KOPT-K1 (cell line): ENCODE data around the gene FBLN2.

Experiments used
- H3K27ac ChIP-seq: fragments of 200-600 bp; sonication (generic); 2 replicates; pipeline ENCODE4 v1.5.1; 2016; ENCODE audit warnings: antibody characterized with exemption, mild to moderate bottlenecking, low read depth, low read length; ENCODE audit not compliant: poor library complexity, severe bottlenecking
- H3K36me3 ChIP-seq: fragments of 200-600 bp; sonication (generic); 2 replicates; pipeline ENCODE4 v1.5.1; 2017; ENCODE audit warnings: antibody characterized with exemption, mild to moderate bottlenecking, low read length, moderate library complexity; ENCODE audit not compliant: insufficient read depth
- H3K9me3 ChIP-seq: fragments of 200-600 bp; sonication (generic); 2 replicates; pipeline ENCODE4 v1.5.1; 2017; ENCODE audit warnings: antibody characterized with exemption, low read length, mild to moderate bottlenecking; ENCODE audit not compliant: insufficient read depth, poor library complexity, severe bottlenecking

FBLN2 gene

DNA sequence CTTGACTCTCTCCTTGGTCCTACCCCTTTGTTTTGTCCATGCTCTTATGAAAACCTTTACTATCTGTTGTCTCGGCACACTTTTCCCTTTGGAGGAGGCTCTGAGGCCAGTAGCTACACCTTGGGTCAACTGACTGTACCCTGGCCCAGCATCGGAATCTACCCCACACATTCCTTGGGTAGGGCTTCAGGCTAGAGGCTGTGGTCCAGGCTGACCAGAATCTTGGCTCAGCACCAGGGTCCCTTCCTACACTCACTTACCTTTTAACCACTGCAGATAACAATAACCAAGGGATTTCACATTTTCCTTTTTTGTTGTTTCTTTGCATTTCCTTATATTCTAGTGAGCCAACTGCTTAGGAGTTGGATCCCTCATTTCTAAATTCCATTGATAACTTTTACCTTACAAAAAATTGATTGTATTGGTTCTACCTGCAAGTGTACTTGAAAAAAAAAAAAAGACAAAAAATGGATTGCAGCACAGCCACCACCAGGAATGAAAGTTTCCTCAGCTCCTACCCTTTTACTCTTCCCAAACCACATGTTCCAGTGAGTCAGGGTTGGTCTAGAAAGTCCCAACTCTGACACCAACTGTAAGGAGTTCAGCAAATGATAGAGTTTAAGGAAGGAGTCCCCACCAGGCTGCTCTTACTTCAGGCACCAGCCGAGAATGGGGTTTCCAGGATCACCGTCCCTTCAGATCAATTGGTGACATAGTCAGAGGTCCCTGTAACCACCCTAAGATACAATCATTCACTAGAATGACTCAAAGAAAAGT lies 95.6 kb downstream of the FBLN2 start:
- no peaks in the 10 kb centered on the region for H3K36me3 ChIP-seq
- no peak overlapping the region for H3K27ac ChIP-seq
- no peaks in the 10 kb centered on the region for H3K9me3 ChIP-seq

- Histone ChIP-seq H3K27ac (no peak overlapping the region), H3K9me3 (no peaks in the 10 kb centered on the region), H3K36me3 (no peaks in the 10 kb centered on the region)
Observed at GRCh38 chr3:13645801-13646637, 97.1 kb downstream of the FBLN2 start.

- Histone ChIP-seq H3K36me3 (no peaks in the 10 kb centered on the region), H3K27ac (no peak overlapping the region), H3K9me3 (no peaks in the 10 kb centered on the region)
Observed at GRCh38 chr3:13647298-13648059, 98.6 kb downstream of the FBLN2 start.

GRCh38 chr3:13648060-13649001 lies 99.4 kb downstream of the FBLN2 start:
- no peaks in the 10 kb centered on the region for H3K36me3 ChIP-seq
- H3K27ac ChIP-seq: no peak overlapping the region
- no peaks in the 10 kb centered on the region for H3K9me3 ChIP-seq

DNA sequence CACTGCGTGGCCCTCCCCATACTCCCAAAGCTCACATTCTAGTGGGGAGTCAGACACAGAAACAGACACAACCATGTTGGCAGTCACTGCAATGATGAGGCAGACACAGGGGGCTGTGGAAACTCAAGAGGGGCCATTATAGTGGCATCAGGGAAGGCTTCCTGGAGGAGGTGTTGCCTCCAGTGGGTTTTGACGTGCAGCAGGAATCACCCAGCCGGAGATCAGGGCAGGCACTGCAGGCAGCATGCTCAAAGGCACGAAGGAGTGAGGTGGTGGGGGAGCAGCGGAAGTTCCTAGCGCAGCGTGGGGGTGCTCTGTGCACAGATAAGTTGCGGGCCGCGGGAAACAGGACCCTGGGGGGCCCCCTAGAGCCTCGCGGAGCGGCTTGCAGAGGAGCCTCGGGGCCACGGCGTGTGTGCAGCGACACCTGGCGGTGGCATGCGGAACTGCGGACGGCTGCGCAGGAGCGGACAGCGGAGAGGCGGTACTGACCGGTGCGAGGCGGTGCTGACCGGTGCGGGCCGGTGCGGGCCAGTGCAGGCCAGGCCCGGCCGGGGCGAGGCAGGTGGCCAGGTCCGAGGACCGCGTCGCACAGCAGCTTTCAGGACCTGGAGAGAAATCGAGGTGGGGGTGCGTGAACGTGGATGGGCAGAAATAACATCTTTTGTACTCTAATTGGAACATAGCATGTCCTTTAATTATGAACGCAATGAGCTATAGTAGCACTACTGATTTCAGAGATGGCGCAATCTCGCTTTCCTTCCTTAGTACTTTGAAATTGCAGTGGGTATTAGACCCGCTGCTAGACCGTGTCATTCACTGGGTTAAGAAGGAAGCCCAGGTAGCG lies 101.5 kb downstream of the FBLN2 start:
- H3K27ac ChIP-seq: no peak overlapping the region
- H3K9me3 ChIP-seq: no peaks in the 10 kb centered on the region
- no peaks in the 10 kb centered on the region for H3K36me3 ChIP-seq

DNA sequence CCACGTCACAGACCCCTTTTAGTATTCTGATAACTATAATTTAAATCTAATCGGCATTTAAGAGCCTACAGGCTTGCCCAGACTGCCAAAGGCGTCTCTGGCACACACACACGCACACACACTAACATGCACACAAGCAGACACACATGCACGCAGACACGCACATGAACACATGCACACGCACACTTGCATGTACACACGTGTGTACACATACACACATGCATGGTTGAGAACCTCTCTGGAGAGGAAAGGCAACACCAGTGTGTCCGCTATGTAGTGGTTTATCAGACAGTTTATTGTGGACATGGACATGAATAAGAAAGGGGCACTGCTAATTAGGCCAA lies 102.1 kb downstream of the FBLN2 start:
- H3K27ac ChIP-seq: no peak overlapping the region
- no peaks in the 10 kb centered on the region for H3K9me3 ChIP-seq
- H3K36me3 ChIP-seq: no peaks in the 10 kb centered on the region

DNA sequence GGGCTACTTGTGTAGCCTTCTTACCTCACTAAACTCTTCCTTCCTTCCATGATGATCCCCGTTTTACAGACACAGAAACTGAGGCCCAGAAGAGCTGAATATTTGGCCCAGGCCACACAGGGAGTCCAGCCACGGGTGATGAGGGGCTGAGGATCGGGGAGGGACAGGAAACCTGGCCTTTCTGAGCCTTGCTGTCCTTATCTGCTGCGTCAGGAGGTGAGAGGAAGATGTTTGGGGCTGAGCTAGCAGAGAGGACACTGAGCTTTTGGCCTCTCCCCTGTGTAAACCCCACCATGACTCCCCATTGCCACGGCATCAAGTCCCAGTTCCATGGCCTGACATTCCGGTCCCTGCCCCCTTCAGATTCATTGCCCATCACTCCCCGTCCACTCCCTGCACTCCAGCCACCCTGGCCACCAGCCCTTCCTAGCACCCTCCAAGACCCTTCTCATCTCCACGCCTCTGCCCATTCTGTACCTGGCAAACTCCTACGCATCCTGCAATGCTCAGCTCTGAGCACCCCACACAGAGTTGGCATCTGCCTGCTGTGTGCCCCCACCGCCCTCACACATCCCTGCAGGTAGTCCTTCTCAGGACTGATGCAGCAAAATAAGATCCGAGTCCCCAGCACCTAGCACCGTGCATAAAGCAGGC lies 103.0 kb downstream of the FBLN2 start:
- Histone ChIP-seq H3K9me3 (no peaks in the 10 kb centered on the region), H3K36me3 (no peaks in the 10 kb centered on the region), H3K27ac (no peak overlapping the region)

GRCh38 chr3:13652728-13653127 lies 103.8 kb downstream of the FBLN2 start:
- Histone ChIP-seq H3K27ac (no peak overlapping the region), H3K36me3 (no peaks in the 10 kb centered on the region), H3K9me3 (no peaks in the 10 kb centered on the region)

GRCh38 chr3:13653631-13654279 lies 104.8 kb downstream of the FBLN2 start:
- no peaks in the 10 kb centered on the region for H3K9me3 ChIP-seq
- H3K27ac ChIP-seq: no peak overlapping the region
- H3K36me3 ChIP-seq: no peaks in the 10 kb centered on the region

GRCh38 chr3:13654330-13655060 lies 105.6 kb downstream of the FBLN2 start:
- Histone ChIP-seq H3K36me3 (no peaks in the 10 kb centered on the region), H3K9me3 (no peaks in the 10 kb centered on the region), H3K27ac (no peak overlapping the region)

- Histone ChIP-seq H3K9me3 (no peaks in the 10 kb centered on the region), H3K36me3 (no peaks in the 10 kb centered on the region), H3K27ac (no peak overlapping the region)
Observed at GRCh38 chr3:13655061-13655913, 106.4 kb downstream of the FBLN2 start.
